Measurements from ENCODE around the gene TAAR1.

Gene TAAR1

DNA sequence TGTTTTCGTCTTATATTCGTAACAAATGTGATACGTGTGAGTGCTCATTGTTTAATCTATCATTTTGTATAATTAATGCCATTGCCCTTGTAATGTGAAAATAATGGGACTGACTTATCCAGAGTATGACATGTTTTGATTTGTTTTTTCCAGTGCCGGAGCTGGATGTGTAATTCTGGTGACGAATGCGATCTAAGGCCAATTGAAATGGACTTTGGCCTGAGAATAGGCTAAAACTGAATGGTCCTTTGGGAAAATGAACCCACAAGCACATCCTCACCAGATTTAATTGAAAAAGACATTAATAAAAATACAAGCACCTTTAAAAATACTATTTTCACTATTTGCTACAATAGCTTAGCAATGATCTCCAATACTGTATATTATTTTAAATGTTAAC lies 62.8 kb downstream of the TAAR1 start:
- Histone ChIP-seq H3K36me3 (replicated peaks) (no peaks in the 10 kb centered on the region), H3K27me3 (replicated peaks) (no peaks in the 10 kb centered on the region), H3K4me3 (ENCODE audit: low read depth, low read length) (no peak overlapping the region), H3K27ac (no peak overlapping the region)
- TF ChIP-seq, protein P1, sequence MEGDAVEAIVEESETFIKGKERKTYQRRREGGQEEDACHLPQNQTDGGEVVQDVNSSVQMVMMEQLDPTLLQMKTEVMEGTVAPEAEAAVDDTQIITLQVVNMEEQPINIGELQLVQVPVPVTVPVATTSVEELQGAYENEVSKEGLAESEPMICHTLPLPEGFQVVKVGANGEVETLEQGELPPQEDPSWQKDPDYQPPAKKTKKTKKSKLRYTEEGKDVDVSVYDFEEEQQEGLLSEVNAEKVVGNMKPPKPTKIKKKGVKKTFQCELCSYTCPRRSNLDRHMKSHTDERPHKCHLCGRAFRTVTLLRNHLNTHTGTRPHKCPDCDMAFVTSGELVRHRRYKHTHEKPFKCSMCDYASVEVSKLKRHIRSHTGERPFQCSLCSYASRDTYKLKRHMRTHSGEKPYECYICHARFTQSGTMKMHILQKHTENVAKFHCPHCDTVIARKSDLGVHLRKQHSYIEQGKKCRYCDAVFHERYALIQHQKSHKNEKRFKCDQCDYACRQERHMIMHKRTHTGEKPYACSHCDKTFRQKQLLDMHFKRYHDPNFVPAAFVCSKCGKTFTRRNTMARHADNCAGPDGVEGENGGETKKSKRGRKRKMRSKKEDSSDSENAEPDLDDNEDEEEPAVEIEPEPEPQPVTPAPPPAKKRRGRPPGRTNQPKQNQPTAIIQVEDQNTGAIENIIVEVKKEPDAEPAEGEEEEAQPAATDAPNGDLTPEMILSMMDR (IDR thresholded peaks at IDR 0.05; ENCODE audit: low read depth, low read length, missing control alignments): no peak
- in situ Hi-C loops (cut with HindIII; ENCODE audit: low pct_ligation_motif_present, low sequenced_read_pairs): no loop called here
- no peak for DNase-seq
